ENCODE data around the gene COA5.

COA5 gene

GRCh38 chr2:98571121-98571701 lies 37.1 kb downstream of the COA5 start:
- no peak for DNase-seq

- DNase-seq: no peak
Measured at GRCh38 chr2:98570356-98570755, 38.0 kb downstream of the COA5 start.

- no peak for DNase-seq
Measured at GRCh38 chr2:98569915-98570314, 38.4 kb downstream of the COA5 start.

GRCh38 chr2:98569197-98569793 lies 39.0 kb downstream of the COA5 start:
- DNase-seq: peak; percentile 36

GRCh38 chr2:98568161-98568956 lies 40.0 kb downstream of the COA5 start:
- no peak for DNase-seq

- no peak for DNase-seq
Measured at GRCh38 chr2:98565941-98566340, 42.4 kb downstream of the COA5 start.

- DNase-seq: no peak
Measured at GRCh38 chr2:98565286-98565860, 42.9 kb downstream of the COA5 start.

GRCh38 chr2:98564541-98565132 lies 43.7 kb downstream of the COA5 start:
- no peak for DNase-seq

- DNase-seq: no peak
Measured at GRCh38 chr2:98563394-98563793, 44.9 kb downstream of the COA5 start.

GRCh38 chr2:98561902-98562695 lies 46.2 kb downstream of the COA5 start:
- no peak for DNase-seq

- DNase-seq: no peak
Measured at GRCh38 chr2:98561018-98561417, 47.3 kb downstream of the COA5 start.

GRCh38 chr2:98560256-98560771 lies 48.0 kb downstream of the COA5 start:
- DNase-seq: no peak

- DNase-seq: no peak
Measured at GRCh38 chr2:98559581-98559980, 48.7 kb downstream of the COA5 start.

GRCh38 chr2:98558852-98559530 lies 49.3 kb downstream of the COA5 start:
- no peak for DNase-seq

- DNase-seq: no peak
Measured at GRCh38 chr2:98556344-98557033, 51.8 kb downstream of the COA5 start.

GRCh38 chr2:98555696-98556095 lies 52.6 kb downstream of the COA5 start:
- DNase-seq: no peak

GRCh38 chr2:98554116-98554861 lies 54.0 kb downstream of the COA5 start:
- DNase-seq: no peak

- DNase-seq: no peak
Measured at GRCh38 chr2:98552499-98553179, 55.7 kb downstream of the COA5 start.

- no peak for DNase-seq
Measured at GRCh38 chr2:98551316-98551715, 57.0 kb downstream of the COA5 start.

GRCh38 chr2:98550165-98550564 lies 58.1 kb downstream of the COA5 start:
- no peak for DNase-seq

Measured in activated gamma-delta T cell (primary cell).